G401 (cell line): ENCODE measurements around the gene CTAGE15. TPM values are rescaled to one million over a fixed set of nuclear protein-coding genes. Genes with fewer than 3 reads are reported as not detected.
"Not testable (repeated sequence)": the region's sequence is repeated elsewhere in the genome, so short reads cannot be mapped to it uniquely, and the experiment has no call there.

Experiments used
- DNase-seq: peaks from one replicate; pipeline ENCODE4 v3.0.0-alpha.2; 2015; ENCODE audit warnings: low spot score
- in situ Hi-C: cut with HindIII; loops from 2 replicates; pipeline ENCODE4 v1.10.0; 2016; ENCODE audit warnings: low sequenced_read_pairs, mixed read lengths
- total RNA-seq: library from RNA; depleted of rRNA; stranded (reverse); fragments of >200 nt; shearing (Covaris generic); gene quantifications from 2 replicates; pipeline ENCODE4 v1.2.3, GENCODE V29; 2014; rRNA removed

Gene CTAGE15
- not detected in 2 replicates for total RNA-seq

- in situ Hi-C loops, DNase-seq: not testable (repeated sequence)
Measured at GRCh38 chr7:143571501-143571900, at the start of gene CTAGE15. CTAGE15 (plus strand) TSS chr7:143571801; CDS start chr7:143571818, 17 bp downstream.

GRCh38 chr7:143522309-143522916, 49.2 kb upstream of the CTAGE15 start:
- in situ Hi-C loops, DNase-seq: not testable (repeated sequence)

- in situ Hi-C loops: not testable (repeated sequence)
Measured at GRCh38 chr7:143531169-143531926, 40.3 kb upstream of the CTAGE15 start.

GRCh38 chr7:143531932-143532331, 39.7 kb upstream of the CTAGE15 start:
- in situ Hi-C loops, DNase-seq: not testable (repeated sequence)

More at GRCh38 chr7:143531169-143531926, 40.3 kb upstream of the CTAGE15 start:
- not testable (repeated sequence) for DNase-seq

GRCh38 chr7:143533213-143533839, 38.3 kb upstream of the CTAGE15 start:
- in situ Hi-C loops: not testable (repeated sequence)

GRCh38 chr7:143536443-143536842, 35.2 kb upstream of the CTAGE15 start:
- DNase-seq, in situ Hi-C loops: not testable (repeated sequence)

More at GRCh38 chr7:143533213-143533839, 38.3 kb upstream of the CTAGE15 start:
- not testable (repeated sequence) for DNase-seq

- in situ Hi-C loops: not testable (repeated sequence)
Measured at GRCh38 chr7:143543288-143544038, 28.1 kb upstream of the CTAGE15 start.

GRCh38 chr7:143555968-143556367, 15.6 kb upstream of the CTAGE15 start:
- in situ Hi-C loops: not testable (repeated sequence)

More at GRCh38 chr7:143543288-143544038, 28.1 kb upstream of the CTAGE15 start:
- not testable (repeated sequence) for DNase-seq

GRCh38 chr7:143563306-143563705, 8.3 kb upstream of the CTAGE15 start:
- DNase-seq, in situ Hi-C loops: not testable (repeated sequence)

More at GRCh38 chr7:143555968-143556367, 15.6 kb upstream of the CTAGE15 start:
- not testable (repeated sequence) for DNase-seq

GRCh38 chr7:143566001-143566400, 5.6 kb upstream of the CTAGE15 start:
- in situ Hi-C loops, DNase-seq: not testable (repeated sequence)

GRCh38 chr7:143588183-143588582, 16.6 kb downstream of the CTAGE15 start:
- in situ Hi-C loops, DNase-seq: not testable (repeated sequence)

GRCh38 chr7:143589897-143590296, 18.3 kb downstream of the CTAGE15 start:
- DNase-seq, in situ Hi-C loops: not testable (repeated sequence)

GRCh38 chr7:143598086-143598485, 26.5 kb downstream of the CTAGE15 start:
- in situ Hi-C loops, DNase-seq: not testable (repeated sequence)

GRCh38 chr7:143603549-143603948, 31.9 kb downstream of the CTAGE15 start:
- DNase-seq, in situ Hi-C loops: not testable (repeated sequence)

- in situ Hi-C loops, DNase-seq: not testable (repeated sequence)
Measured at GRCh38 chr7:143606088-143606487, 34.5 kb downstream of the CTAGE15 start.

GRCh38 chr7:143615545-143615944, 43.9 kb downstream of the CTAGE15 start:
- DNase-seq, in situ Hi-C loops: not testable (repeated sequence)

- in situ Hi-C loops, DNase-seq: not testable (repeated sequence)
Measured at GRCh38 chr7:143617204-143617603, 45.6 kb downstream of the CTAGE15 start.

- DNase-seq, in situ Hi-C loops: not testable (repeated sequence)
Measured at GRCh38 chr7:143620058-143620457, 48.5 kb downstream of the CTAGE15 start.

GRCh38 chr7:143620646-143621045, 49.0 kb downstream of the CTAGE15 start, which contains the start of gene TCAF2:
TCAF2 (plus strand) TSS chr7:143620974.
- in situ Hi-C loops, DNase-seq: not testable (repeated sequence)
